ENCODE data around the gene TPD52L1. TPM values are rescaled to one million over a fixed set of nuclear protein-coding genes. Genes with fewer than 3 reads are reported as not detected.

The TPD52L1 gene
- total and polyA plus RNA-seq, 2 of the 13 experiments (the other 11 are each of a cell fraction or from before 2014, with no cell fraction given): 0.49 to 0.53 TPM

- peak; percentile 68; the same call in 1 of the 2 replicates for TF ChIP-seq RFXAP (CRISPR knock-in tag; IDR thresholded peaks at IDR 0.05; ENCODE audit: borderline replicate concordance)
- TF ChIP-seq ZNF205 (CRISPR knock-in tag; IDR thresholded peaks at IDR 0.05): peak; percentile 54; the same call in 1 of the 2 replicates
- peak; percentile 28; the same call in 1 of the 2 replicates for TF ChIP-seq MYC (CRISPR knock-in tag; IDR thresholded peaks at IDR 0.05; ENCODE audit: borderline replicate concordance)
- peak; percentile 40 for TF ChIP-seq ZNF407 (CRISPR knock-in tag; IDR thresholded peaks at IDR 0.05; ENCODE audit: not compliant biosample characterization)
- TF ChIP-seq MIER2 (CRISPR knock-in tag; IDR thresholded peaks at IDR 0.05): peak; percentile 71; the same call in 1 of the 2 replicates
- TF ChIP-seq BHLHE40 (IDR thresholded peaks at IDR 0.05; ENCODE audit: low read length): no peak
- TF ChIP-seq ZNF274 (CRISPR knock-in tag; IDR thresholded peaks at IDR 0.05): peak; percentile 29; the same call in 1 of the 2 replicates
- 0 out of 2 replicates have a peak, but pooled peaks have one; percentile 24 for TF ChIP-seq SOX5 (CRISPR knock-in tag; IDR thresholded peaks at IDR 0.05; ENCODE audit: borderline replicate concordance)
- TF ChIP-seq ZFP37 (CRISPR knock-in tag; IDR thresholded peaks at IDR 0.05; ENCODE audit: borderline replicate concordance): 0 out of 2 replicates have a peak, but pooled peaks have one; percentile 69
- no peak for TF ChIP-seq MBD4 (IDR thresholded peaks at IDR 0.05; ENCODE audit: borderline replicate concordance, low read length)
- TF ChIP-seq ZNF18 (CRISPR knock-in tag; IDR thresholded peaks at IDR 0.05; ENCODE audit: insufficient replicate concordance): no peak
- TF ChIP-seq SMAD3 (CRISPR knock-in tag; IDR thresholded peaks at IDR 0.05): 0 out of 2 replicates have a peak, but pooled peaks have one; percentile 26
- no peak for TF ChIP-seq PLRG1 (conservative IDR thresholded peaks at IDR 0.05)
- TF ChIP-seq GMEB1 (CRISPR knock-in tag; IDR thresholded peaks at IDR 0.05; ENCODE audit: borderline replicate concordance): peak; percentile 43; the same call in 1 of the 2 replicates
- TF ChIP-seq TFAP4 (IDR thresholded peaks at IDR 0.05; ENCODE audit: borderline replicate concordance, low read depth): peak; percentile 55; the same call in 1 of the 2 replicates
- TF ChIP-seq NFKB2 (CRISPR knock-in tag; IDR thresholded peaks at IDR 0.05; ENCODE audit: borderline replicate concordance): no peak; the same call in 1 of the 2 replicates
Measured at GRCh38 chr6:125153391-125154117, at the start of gene TPD52L1 (continued).
